GM21723 (cell line): ENCODE measurements around the gene PIM3.

Experiments
- ATAC-seq: cut with Tn5 transposase; IDR thresholded peaks from one replicate; pipeline ENCODE4 v1.9.1; 2021; ENCODE audit warnings: mild to moderate bottlenecking, moderate library complexity; ENCODE audit not compliant: unreplicated experiment

The PIM3 gene

GRCh38 chr22:49954354-49954753, 6.2 kb upstream of the PIM3 start:
- ATAC-seq = no peak

DNA sequence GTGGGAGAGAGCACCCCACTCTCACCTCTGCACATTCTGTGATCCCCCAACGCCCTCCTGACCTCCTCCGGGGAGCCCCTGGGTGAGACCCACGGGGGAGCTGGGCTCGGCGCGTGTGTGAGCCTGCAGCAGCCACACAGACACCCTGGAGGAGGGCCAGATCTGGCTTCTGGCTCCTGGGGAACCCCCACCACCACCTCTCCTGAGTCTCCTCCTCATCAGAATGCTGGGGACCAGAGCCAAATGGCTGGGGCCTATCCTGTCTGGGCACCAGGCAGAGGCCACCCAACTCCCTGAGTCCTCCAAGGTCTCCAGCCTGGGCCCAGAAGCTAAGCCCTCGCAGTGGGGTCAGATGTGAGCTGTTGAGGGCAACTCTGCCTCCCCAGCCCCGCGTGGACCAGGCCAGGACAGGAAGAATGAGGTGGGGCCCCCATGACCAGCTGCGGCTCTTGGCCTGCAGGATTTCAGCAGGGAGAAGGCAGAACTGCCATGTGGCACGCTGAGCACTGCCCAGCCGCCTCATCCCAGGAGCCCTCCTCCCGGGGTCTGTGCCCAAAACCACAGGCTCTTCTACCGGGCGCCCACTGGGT, 5.5 kb upstream of the PIM3 start:
- ATAC-seq = no peak

GRCh38 chr22:49955581-49956417, 4.8 kb upstream of the PIM3 start:
- ATAC-seq = no peak

DNA sequence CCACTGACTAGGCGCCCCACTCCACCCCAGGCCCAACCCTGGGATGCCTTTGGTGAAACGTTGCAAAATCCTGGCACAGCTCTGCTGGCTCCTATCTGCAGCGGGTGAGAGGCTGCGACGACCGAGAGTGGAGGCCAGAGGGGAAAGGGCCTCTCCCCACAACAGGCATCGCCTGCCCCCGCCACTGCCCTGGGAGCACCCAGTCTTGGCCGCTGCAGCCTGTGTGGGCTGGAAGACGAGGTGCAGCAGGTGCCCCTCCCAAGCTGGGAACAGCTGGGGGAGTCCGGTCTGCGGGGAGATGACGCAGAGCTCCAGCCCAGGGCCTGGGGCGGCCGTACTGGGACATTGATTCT, 4.2 kb upstream of the PIM3 start:
- ATAC-seq = no peak

- no peak for ATAC-seq
Measured at GRCh38 chr22:49956914-49957825, 3.4 kb upstream of the PIM3 start.

DNA sequence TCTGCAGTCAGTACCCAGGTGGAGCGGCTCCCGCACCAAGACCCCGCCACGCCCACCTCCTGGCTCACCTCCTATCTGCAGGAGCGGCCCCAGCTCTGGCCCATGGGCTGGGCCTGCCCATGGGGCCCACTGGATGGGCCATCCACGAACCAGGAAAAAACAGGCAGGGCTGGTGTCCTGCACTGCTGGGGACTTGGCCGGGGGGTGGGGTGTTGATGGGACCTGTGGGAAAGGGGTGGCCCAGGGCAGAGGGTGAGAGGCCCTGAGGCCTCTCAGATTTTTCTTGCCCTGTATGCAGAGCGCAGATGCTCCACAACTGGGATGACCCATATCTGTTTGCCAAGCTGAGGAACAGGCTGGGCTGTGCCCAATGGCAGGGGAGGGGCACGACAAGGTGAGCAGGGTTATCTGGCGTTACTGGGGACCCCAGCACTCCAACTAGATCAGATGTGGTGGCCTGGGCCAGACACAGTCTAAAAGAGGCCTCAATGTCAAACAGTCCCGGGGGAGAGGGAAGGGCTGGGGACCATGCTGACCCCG, 2.7 kb upstream of the PIM3 start:
- no peak for ATAC-seq

DNA sequence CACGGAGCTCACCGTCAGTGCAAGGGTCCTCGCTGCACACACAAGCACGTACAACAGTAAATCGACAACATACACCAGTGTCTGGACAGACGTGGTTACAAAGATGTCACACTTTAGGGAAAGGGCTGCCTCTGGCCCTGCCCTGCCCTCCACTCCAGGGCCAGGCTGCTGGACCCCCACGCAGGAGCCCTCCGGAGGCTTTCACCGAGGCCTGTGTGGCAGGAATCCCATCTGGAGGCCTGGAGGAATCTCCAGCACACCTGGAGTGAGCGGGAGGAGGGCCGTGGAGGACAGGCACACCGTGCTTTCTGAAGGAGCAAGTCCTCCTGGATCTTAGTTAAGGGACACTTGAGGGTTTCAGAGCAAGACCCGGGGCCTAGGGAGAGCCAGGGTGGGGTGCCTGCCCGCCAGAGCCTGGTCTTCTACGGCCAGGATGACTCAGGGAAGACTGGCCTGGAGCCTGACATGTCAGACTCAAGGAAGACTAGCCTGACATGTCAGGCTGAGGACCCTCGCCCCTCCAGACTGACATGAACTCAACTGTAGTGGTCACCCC, 2.1 kb upstream of the PIM3 start:
- no peak for ATAC-seq

GRCh38 chr22:49958931-49959781, 1.4 kb upstream of the PIM3 start:
- no peak for ATAC-seq

DNA sequence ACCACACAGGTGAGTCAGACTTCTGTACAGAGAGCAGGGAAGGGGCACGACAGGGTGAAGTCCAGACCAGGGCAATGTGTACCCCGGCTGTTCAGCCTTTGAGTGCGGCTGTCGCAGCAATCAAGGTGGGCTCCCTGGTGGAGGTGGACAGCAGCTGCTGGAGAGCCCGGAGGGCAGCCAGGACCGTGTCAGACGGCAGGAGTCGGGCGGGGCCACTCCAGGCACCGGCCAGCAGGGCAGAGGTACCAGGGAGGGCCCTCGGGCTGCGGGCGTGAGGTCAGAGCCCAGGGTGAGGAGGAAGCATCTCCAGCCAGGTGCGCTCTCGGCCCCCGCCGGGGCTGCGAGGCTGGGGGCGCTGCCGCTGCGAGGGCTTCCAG, 802 bp upstream of the PIM3 start:
- ATAC-seq = peak; percentile 2

- no peak for ATAC-seq
Measured at GRCh38 chr22:49961005-49961600, 531 bp downstream of the PIM3 start.

DNA sequence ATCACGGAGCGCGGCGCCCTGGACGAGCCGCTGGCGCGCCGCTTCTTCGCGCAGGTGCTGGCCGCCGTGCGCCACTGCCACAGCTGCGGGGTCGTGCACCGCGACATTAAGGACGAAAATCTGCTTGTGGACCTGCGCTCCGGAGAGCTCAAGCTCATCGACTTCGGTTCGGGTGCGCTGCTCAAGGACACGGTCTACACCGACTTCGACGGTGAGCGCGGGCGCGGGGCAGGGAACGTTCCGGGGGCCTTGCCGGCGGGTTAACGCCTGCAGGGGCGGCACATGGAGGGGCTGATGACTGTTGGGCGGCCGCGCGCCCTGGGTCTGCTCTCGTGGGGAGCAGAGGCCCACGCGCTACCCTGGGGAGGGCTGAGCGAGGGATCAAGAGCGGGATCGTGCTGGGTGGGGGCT, 1.0 kb downstream of the PIM3 start:
- ATAC-seq = no peak

GRCh38 chr22:49962012-49962750, 1.6 kb downstream of the PIM3 start:
- ATAC-seq = no peak

DNA sequence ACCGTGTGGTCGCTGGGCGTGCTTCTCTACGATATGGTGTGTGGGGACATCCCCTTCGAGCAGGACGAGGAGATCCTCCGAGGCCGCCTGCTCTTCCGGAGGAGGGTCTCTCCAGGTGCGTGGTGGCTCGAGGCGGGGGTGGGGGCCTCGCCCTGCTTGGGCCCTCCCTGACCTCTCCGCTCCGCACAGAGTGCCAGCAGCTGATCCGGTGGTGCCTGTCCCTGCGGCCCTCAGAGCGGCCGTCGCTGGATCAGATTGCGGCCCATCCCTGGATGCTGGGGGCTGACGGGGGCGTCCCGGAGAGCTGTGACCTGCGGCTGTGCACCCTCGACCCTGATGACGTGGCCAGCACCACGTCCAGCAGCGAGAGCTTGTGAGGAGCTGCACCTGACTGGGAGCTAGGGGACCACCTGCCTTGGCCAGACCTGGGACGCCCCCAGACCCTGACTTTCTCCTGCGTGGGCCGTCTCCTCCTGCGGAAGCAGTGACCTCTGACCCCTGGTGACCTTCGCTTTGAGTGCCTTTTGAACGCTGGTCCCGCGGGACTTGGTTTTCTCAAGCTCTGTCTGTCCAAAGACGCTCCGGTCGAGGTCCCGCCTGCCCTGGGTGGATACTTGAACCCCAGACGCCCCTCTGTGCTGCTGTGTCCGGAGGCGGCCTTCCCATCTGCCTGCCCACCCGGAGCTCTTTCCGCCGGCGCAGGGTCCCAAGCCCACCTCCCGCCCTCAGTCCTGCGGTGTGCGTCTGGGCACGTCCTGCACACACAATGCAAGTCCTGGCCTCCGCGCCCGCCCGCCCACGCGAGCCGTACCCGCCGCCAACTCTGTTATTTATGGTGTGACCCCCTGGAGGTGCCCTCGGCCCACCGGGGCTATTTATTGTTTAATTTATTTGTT, 2.4 kb downstream of the PIM3 start:
- ATAC-seq = no peak

DNA sequence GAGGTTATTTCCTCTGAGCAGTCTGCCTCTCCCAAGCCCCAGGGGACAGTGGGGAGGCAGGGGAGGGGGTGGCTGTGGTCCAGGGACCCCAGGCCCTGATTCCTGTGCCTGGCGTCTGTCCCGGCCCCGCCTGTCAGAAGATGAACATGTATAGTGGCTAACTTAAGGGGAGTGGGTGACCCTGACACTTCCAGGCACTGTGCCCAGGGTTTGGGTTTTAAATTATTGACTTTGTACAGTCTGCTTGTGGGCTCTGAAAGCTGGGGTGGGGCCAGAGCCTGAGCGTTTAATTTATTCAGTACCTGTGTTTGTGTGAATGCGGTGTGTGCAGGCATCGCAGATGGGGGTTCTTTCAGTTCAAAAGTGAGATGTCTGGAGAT, 3.1 kb downstream of the PIM3 start:
- no peak for ATAC-seq

DNA sequence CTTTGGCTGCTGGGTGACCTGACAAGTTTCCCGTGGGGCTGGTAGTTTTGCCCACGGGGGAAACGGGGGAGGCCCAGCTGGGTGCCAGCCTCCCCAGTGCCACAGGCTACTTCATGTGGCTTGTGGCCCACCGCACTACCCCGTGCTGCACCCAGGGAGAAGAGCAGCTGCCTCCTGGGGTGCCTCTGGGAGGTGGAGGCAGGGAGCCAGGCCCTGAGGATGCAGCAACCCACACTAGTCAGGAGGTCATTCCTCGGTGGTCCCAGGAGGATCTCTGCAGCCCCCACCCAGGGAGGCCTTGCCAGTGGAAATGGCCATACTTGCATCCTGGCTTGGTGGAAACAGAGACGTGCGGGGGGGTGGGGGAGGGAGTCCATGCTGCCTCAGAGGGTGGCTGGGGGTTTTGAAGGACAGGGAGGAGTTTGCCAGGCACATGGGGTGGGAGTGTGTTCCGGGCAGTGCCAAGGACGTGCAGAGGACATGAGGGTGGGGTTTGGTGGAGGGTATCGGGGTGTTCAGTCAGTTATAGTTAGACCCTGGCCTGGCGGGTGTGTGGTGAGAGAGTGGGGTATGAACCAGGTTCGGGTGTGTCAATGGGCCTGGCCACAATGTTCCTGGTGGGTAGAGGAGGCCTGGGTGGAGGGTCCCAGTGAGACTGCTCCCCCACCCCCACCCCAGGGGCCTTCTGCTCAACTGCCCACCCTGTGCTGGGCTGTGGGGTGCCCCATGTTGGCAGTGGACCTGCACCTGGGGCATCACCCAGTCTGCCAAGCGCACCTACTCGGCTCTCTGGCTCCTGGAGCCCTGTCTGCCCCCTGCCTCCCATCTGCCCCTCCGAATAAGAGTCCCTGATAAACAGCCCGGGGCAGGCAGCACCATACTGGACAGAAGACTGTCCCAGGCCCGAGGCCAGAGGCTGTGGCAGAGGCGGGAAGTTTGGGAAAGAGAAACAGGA, 3.8 kb downstream of the PIM3 start:
- no peak for ATAC-seq

DNA sequence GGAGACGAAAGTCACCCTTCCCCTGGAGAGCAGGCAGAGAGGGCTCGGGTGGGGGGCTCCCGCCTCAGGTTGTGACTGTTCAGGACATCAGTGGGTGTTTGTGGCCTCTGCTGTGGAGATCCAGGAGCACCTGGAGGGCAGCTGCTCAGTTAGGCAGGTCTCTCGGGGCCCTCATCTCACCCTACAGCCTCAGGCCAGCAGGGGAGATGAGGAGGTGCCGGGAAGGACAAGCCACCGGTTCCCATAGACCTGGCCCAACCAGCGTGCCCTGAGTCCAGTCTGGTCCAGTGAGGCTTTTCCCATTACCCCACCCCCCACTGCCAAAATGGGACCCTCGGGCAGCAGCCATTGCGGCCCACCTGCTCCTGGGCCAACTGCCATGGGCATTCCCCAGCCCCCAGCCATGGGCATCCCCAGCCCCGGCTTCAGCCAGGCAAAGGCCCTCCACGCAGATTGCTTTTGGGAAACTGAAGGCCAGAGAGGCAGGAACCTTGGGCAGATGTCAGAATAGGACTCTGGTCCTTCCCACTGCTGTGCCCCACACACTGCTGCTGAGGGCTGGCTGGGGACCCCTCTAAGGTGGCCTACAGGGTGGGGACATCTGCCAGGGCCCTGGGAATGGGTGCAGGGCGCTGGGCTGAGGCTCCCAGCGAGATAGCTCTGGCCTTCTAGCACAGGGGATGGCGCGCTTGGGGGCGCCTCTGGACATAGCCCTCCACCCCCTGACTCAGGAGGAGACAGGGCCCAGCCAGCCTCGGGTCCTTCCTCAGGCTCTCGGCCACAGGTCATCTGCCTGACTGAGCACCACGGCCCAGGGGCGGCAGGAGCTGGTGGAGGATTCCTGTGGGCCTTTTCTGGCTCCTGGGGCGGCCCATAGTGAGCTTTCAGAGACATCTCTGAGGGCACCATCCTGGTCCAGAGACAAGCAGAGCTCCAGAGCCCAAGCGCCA, 4.8 kb downstream of the PIM3 start:
- ATAC-seq = no peak
